DMS 273 (cell line): ENCODE measurements around the gene KRTAP4-16.
"Not testable (repeated sequence)": the region's sequence is repeated elsewhere in the genome, so short reads cannot be mapped to it uniquely, and the experiment has no call there.

Experiments
- DNase-seq: peaks from one replicate; lab custom pipeline; 2025; ENCODE audit not compliant: unreplicated experiment; lab: John Stamatoyannopoulos, UW

Gene KRTAP4-16

DNA sequence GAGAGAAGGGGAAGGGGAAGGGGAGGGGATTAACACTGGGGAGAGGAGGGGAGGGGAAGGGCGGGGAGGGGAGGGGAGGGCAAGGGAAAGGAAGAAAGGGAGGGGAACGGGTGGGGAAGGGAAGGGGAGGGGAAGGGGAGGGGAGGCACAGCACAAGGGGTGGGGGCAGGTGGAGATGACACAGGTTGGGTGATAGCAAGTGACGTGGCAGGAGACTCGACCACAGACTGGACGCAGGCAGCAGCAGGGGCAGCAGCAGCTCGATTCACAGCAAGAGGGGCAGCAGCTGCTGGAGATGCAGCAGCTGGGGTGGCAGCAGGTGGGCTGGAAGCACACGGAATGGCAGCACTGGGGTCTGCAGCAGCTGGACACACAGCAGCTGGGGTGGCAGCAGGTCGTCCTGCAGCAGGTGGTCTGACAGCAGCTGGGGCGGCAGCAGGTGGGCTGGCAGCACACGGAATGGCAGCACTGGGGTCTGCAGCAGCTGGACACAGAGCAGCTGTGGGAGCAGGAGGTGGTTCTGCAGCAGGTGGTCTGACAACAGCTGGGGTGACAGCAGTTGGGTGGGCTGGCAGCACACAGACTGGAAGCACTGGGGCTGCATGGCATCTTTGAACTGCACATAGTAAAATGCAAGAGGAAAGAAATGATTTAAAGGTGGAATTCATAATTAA lies at the start of gene KRTAP4-16:
Gene KRTAP4-16 (minus strand): TSS at position 624 of the 674 bp plus-strand sequence. CDS start 0 bp downstream, at position 624.
- no peak for DNase-seq

DNA sequence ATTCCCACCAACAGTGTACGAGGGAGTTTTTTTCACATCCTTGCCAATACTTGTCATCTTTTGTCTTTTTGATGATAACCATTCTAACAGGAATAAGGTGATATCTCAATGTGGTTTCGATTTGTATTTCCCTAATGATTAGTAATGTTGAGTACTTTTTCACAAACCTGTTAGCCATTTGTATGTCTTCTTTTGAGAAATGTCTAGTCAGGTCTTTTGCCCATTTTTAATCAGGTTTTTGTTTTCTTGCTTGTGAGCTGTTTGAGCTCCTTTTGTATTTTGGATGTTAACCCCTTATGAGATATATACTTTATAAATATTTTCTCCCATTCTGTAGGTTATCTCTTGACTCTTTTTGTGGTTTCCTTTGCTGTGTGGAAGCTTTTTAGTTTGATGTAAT lies 49.5 kb upstream of the KRTAP4-16 start:
- DNase-seq, result no peak

DNA sequence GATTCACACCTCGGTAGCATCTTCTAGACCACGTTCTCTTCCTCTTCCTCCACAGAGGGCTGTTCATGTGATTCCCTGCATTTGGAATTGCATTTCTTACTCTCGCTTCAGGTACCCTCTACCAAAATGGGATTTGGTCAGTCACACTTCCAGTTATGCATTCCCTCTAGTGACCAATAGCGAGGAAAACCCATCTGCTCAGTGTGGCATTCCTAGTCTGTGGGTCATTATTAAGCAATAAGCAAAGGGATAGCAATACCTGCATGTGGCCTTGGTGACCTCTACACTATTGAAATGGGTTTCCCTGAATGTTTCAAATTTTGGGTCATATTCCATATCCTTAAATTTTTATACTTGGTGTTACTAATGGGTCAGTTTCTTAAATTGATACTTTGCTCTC lies 48.0 kb upstream of the KRTAP4-16 start:
- no peak for DNase-seq

DNA sequence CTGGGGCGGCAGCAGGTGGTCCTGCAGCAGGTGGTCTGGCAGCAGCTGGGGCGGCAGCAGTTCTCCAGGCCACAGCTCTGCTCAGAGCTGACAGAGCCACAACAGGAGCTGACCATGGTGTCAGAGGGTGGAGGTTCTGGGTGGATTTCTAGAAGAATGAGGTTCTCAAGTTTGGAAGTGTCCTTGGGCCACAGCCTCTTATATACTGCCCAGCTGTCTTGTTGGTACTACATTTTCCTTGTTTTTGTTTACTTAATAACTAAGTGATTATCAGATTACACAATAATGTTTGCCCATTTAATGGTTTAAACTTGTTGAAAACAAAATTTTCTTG lies 47.6 kb upstream of the KRTAP4-16 start, which contains the start of gene KRTAP4-5:
Gene KRTAP4-5 (minus strand): TSS at position 174 of the 334 bp plus-strand sequence. CDS start 58 bp downstream, at position 116.
- no peak for DNase-seq

DNA sequence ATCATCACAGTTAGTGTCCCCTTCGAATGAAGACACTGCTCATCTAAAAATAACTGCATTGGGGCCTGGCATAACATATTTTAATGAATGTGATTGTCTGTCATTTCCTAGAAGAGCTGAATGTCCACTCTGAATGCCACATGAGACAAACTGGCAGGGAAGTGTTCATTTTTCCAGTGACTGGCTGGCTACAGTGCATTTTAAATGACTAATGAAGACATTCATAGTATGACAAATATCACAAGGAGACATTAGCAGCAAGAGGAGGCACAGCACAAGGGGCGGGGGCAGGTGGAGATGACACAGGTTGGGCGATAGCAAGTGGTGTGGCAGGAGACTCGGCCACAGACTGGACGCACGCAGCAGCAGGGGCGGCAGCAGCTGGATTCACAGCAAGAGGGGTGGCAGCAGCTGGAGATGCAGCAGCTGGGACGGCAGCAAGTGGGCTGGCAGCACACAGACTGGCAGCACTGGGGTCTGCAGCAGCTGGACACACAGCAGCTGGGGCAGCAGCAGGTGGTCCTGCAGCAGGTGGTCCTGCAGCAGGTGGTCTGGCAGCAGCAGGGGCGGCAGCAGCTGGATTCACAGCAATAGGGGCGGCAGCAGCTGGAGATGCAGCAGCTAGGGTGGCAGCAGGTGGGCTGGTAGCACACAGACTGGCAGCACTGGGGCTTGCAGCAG lies 47.1 kb upstream of the KRTAP4-16 start:
- DNase-seq, result not testable (repeated sequence)

DNA sequence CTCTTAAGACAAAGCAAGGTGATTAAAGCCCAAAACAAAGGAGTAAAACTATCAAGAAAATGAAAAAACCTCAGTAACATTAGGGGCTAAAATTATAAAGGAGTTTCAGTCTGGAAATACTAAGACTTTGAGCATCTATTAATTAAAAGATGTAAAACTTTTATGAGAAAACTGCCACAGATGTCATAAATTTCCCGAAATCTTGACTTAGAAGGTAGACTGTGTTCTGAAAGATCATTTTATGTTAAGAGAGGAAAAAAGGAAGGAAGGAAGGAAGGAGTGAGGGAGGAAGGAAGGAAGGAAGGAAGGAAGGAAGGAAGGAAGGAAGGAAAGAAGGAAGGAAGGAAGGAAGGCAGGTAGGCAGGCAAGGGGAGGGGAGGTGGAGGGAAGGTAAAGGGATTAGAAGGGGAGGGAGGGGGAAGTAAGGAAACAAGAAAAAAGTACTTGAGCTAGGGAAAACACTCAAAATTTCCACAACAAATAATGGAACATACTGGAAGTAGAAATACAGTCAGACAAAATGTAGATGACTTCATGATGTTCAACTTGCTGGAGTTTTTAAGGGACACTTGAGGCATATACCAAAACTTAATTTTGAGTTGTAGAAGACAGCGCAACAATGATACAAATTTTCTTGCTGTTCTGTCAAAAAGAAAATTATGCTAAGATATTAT lies 45.7 kb upstream of the KRTAP4-16 start:
- no peak for DNase-seq

DNA sequence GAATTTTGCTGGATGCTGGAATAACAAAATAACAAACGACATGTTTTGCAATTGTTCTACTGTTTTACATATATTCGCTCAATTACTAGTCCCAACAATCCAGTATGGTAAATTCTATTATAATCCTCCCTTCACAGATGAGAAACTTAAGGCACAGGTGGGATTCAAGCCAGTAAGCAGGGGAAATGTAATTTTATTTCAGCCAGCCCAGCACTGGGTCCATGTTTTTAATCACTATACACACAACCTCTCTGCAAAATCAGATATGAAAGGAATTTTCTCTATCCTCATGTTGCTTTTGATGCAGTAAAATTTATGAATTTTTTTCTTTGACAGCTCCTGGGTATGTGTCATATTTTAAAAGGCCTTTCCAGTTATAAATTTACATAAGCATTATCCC lies 43.3 kb upstream of the KRTAP4-16 start:
- no peak for DNase-seq

DNA sequence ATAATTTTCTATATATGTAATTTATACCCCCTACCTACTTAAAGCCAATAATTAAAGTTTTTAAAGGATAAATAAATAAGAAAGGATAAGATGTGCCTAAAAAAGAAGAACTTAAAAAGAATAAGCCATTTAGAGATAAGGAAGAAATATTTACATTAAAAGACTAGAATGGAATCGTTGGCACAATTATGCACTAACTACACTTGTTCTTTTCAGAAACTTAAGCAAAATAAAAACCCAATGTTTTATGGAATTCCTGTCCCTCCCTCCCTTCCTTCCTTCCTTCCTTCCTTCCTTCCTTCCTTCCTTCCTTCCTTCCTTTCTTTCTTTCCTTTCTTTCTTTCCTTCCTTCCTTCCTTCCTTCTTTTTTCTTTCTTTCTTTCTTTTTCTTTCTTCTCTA lies 42.8 kb upstream of the KRTAP4-16 start:
- no peak for DNase-seq

DNA sequence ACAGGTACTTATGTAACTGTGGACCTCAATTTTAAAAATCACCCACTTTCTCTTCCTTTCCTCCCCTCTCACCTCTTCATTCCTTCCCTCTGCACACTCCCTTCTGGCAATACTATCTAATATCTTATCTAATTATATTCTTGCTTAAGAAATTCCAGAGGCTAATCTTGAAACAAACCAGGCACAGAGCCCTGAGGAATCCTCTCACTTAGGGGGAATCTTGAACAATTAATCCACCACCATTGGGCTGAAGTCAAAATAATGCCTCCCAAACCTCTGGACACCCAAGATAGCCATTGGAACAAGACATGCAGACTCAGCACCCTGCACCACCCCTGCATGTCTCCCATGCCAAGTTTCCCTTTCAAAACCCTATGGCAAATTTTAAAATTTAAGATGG lies 39.4 kb upstream of the KRTAP4-16 start:
- DNase-seq, result no peak

DNA sequence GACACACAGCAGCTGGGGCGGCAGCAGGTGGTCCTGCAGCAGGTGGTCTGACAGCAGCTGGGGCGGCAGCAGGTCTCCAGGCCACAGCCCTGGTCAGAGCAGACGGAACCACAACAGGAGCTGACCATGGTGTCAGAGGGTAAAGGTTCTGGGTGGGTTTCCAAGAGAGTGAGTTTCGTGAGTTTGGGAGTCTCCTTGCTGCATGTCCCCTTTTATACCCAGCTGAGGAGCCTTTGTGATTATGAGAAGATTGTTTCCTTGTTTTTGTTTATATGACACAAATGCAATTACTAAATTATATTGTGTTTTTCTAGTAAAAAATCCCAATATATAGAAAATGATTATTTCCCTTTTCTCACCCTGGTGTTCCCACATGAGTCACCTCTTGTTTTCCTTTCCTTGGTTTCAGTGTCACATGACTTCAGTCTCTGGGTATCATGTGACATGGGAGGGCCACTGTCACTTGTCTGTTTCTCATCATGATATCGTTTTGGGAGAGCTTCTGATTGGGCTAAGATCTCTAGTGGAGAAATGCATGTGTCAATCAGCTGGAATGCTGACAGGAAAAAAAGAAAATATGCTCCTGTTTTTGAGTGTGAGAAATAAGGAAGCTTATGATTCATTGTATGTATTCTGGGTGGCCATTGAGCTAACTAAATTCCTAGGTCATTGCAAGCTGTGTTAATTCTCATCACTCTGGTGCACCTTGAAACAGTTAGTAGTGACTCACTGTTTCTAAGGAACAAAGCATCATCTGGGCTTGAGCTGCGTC lies 38.5 kb upstream of the KRTAP4-16 start, which contains the start of gene KRTAP4-6:
Gene KRTAP4-6 (minus strand): TSS at position 185 of the 772 bp plus-strand sequence. CDS start 57 bp downstream, at position 128.
- DNase-seq, result no peak

DNA sequence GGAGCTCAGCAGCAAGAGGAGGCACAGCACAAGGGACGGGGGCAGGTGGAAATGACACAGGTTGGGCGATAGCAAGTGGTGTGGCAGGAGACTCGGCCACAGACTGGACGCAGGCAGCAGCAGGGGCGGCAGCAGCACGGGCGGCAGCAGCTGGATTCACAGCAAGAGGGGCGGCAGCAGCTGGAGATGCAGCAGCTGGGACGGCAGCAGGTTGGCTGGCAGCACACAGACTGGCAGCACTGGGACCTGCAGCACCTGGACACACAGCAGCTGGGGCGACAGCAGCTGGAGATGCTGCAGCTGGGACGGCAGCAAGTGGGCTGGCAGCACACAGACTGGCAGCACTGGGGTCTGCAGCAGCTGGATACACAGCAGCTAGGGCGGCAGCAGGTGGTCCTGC lies 37.9 kb upstream of the KRTAP4-16 start:
- not testable (repeated sequence) for DNase-seq

DNA sequence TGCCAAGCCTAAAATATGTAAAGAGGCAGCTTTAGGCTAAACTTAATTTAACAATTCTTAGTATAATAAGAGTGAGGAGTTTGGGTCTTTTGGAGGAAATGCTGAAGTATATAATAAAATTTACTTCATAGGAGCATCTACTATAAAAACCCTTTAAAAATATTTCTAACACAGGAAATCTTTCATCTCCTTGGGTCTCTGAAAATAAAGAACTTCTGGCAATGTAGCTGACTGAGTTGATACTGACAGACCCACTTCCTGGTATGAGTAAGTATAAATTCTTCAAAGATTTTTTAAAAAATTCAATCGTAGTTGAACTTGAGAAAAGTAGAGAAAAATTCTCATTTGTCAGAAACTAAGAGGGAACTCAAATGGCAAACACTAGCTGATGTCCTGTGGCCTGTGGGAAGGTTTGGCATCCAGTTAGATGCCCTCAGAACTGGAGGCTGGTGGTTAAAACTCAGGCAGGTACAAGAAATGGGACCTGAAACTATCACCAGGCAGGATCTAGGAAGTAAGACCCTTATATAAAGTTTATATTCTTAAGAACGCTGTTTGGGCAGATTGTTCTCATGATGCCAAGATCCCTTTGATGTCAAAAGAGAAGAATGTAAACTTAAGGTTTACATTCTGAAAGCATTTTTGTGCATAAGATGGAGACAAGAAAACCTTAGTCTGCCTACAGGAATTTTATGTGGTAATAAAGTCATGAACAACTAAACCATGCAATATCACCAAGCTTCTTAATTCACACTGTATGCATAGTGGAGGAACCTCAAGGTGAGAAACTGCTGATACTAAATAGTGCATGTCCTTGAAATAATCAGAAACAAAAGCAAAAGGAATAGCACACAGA lies 32.1 kb upstream of the KRTAP4-16 start:
- DNase-seq, result no peak

DNA sequence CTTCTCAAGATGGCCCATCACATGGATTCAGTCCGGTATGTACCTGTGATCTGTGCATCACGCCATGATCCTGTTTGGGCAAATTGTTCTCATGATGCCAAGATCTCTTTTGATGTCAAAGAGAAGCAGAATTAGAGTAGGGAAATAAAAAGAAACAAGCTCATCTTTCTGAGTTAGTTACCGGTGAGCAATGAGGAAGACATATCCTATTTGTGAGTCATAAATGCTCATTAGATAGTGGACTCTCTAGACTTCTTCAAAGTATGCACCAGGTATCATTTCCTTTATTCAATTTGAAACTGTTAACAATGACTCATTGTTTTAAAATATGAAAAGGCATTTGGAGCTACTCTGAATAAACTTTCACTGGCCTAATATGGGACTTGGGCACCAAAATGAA lies 30.0 kb upstream of the KRTAP4-16 start:
- DNase-seq, result no peak

DNA sequence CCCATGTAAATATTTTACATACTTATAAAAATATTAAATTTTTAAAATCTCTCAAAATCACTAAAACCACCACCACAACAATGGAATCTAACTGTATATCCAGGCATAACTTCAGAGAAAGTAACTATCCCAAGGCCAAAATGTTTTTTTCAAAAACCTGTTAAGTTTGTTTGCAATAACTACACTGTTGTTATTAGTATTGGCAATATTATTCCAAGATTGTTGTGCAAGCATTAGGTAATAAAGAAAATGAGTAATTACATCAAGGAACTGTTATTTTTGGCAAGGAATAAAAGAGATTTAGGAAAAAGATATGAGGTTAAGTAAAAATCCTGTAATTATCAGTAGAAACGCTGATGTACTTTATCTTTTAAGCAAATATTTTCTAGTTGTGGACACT lies 25.4 kb upstream of the KRTAP4-16 start:
- DNase-seq, result no peak

DNA sequence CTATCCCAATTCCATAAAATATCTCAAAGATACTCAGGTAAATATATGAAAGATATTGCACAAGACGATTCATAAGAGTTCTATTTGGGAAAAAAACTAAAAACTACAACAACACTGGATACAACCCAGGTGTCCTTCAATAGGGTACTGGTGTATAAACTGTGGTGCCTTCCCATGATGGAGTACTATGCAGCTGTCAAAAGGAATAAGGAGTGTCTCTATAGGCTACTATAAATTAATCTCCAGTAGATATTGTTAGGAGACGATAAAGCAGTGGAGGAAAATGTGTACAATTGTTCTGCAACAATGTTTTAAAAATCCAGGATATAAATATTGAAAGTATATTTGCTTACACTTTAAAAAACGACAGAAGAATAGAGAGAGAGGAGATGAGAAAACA lies 24.4 kb upstream of the KRTAP4-16 start:
- DNase-seq, result no peak

DNA sequence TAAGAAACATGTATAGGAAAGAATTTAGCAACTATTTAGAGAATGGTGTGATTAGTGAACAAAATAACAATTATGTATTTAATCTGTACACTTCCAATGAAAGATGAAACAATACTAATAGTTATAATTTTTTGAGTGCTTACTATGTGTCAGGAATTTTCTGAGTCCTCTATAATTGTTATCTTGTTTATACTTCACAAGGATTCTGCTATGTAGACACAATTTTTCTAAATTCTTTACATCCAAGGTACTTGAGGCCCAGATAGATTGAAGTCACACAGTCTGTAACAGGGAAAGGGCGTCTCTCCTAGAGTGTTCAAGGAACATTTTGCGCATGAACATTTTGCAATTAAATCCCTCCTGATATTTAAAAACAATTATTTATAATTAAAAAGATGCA lies 23.1 kb upstream of the KRTAP4-16 start:
- no peak for DNase-seq

DNA sequence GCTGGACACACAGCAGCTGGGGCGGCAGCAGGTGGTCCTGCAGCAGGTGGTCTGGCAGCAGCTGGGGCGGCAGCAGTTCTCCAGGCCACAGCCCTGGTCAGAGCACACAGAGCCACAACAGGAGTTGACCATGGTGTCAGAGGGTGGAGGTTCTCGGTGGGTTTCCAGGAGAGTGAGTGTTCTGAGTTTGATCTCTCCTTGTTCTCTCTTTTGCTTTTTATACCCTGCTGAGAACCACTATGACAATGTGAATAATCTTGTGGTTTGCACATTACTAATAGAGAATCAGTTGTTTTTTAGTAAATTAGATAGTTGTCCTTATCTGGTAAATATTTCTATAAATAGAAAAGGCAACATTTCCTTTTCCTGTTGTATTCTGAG lies 22.0 kb upstream of the KRTAP4-16 start, which contains the start of gene KRTAP4-12:
Gene KRTAP4-12 (minus strand): TSS at position 192 of the 381 bp plus-strand sequence. CDS start 60 bp downstream, at position 132.
- DNase-seq, result not testable (repeated sequence)

DNA sequence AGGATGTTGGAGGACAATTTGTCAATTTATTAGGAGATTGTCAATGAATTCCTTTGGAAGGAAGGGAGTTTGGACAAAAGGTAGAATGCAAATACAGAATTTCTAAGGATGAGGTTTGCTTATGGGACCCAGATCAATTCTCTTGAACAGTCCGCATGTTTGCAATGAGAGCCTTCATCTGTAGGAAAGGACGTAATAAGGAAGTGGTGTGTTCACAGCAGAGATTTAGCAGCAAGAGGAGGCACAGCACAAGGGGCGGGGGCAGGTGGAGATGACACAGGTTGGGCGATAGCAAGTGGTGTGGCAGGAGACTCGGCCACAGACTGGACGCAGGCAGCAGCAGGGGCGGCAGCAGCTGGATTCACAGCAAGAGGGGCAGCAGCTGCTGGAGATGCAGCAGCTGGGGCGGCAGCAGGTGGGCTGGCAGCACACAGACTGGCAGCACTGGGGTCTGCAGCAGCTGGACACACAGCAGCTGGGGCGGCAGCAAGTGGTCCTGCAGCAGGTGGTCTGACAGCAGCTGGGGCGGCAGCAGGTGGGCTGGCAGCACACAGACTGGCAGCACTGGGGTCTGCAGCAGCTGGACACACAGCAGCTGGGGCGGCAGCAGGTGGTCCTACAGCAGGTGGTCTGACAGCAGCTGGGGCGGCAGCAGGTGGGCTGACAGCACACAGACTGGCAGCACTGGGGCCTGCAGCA lies 21.4 kb upstream of the KRTAP4-16 start:
- not testable (repeated sequence) for DNase-seq

DNA sequence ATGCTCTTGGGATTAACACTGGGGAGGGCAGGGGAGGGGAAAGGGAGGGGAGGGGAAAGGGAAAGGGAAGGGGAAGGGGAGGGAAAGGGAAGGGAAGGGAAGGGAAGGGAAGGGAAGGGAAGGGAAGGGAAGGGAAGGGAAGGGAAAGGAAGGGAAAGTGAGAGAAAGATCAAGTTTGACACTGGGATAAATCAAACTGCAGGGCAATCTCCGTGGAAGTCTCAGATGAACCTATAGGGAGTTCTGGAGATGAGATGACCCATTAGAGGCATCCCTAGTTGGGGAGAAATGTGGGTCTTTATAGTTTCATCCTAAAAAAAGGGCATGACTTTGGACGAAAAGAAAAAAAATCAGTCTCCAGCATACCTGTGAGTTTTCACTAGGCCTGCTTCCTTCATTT lies 19.7 kb upstream of the KRTAP4-16 start:
- no peak for DNase-seq
